ENCODE results near the gene BBIP1. TPM values are rescaled to one million over a fixed set of nuclear protein-coding genes. Genes with fewer than 3 reads are reported as not detected.

The BBIP1 gene
- total RNA-seq, 1 experiment from 2014 or later: 46.9 TPM

Other genes starting within 250 kb of the BBIP1 start
- 80.7 and 133 TPM in 2 replicates for gene PDCD4, start 47.3 kb downstream of the BBIP1 start, total RNA-seq (2022)
- 59.8 and 60.6 TPM in 2 replicates for gene SHOC2, start 424 bp upstream of the BBIP1 start, total RNA-seq (2022)
- not detected in 2 replicates for gene ADRA2A, start 157.8 kb upstream of the BBIP1 start, total RNA-seq (2022)

All from MCF 10A (cell line).